PC-9 (cell line): ENCODE data around the gene ATG9A. TPM values are rescaled to one million over a fixed set of nuclear protein-coding genes. Genes with fewer than 3 reads are reported as not detected.
A peak's percentile ranks its signal among the peaks of the same experiment; 100 is the strongest.

ENCODE experiments used
- BruUV-seq: library from RNA; stranded (reverse); fragments of 400-500 nt; replicated peaks from 2 replicates; lab custom pipeline; 2021; lab: Mats Ljungman, UMichigan
- CTCF ChIA-PET: fragments of 300-600 bp; sonication (Branson Sonifier 250); formaldehyde crosslinking; loops from one replicate; lab custom pipeline; 2022; ENCODE audit warnings: antibody characterized with exemption; lab: Charles Lee
- POLR2A ChIA-PET: fragments of 300-600 bp; sonication (Branson Sonifier 250); formaldehyde crosslinking; loops from one replicate; lab custom pipeline; 2022; ENCODE audit warnings: antibody characterized with exemption; ENCODE audit not compliant: unreplicated experiment; lab: Charles Lee
- DNase-seq, 2 experiments: peaks; one replicate each; pipeline versions ENCODE4 v3.0.0 to v3.0.0-alpha.2; 2015 to 2022; ENCODE audit warnings: mixed read lengths in 1 of 2
- H2AFZ ChIP-seq: fragments of 200-600 bp; sonication (generic); 2 replicates; pipeline ENCODE4 v1.8.1; 2017; ENCODE audit warnings: antibody characterized with exemption
- H3F3A ChIP-seq: fragments of 200-600 bp; sonication (generic); 2 replicates; pipeline ENCODE4 v1.8.1; 2017; ENCODE audit warnings: antibody characterized with exemption, mild to moderate bottlenecking, low read depth; ENCODE audit not compliant: insufficient read depth
- H3K27ac ChIP-seq: fragments of 200-600 bp; sonication (generic); 2 replicates; pipeline ENCODE4 v1.6.1; 2016; ENCODE audit warnings: mixed run types
- H3K27me3 ChIP-seq: fragments of 200-600 bp; sonication (generic); 2 replicates; pipeline ENCODE4 v1.6.1; 2016; ENCODE audit warnings: low read depth, mixed run types; ENCODE audit not compliant: insufficient read depth
- H3K36me3 ChIP-seq: fragments of 200-600 bp; sonication (generic); 2 replicates; pipeline ENCODE4 v1.6.1; 2016; ENCODE audit warnings: low read depth, mixed run types
- H3K4me1 ChIP-seq: fragments of 200-600 bp; sonication (generic); replicated peaks from 2 replicates; pipeline ENCODE4 v1.6.1; 2016; ENCODE audit warnings: mixed run types; ENCODE audit not compliant: insufficient read depth
- H3K4me2 ChIP-seq: fragments of 200-600 bp; sonication (generic); 2 replicates; pipeline ENCODE4 v1.6.1; 2017; ENCODE audit warnings: mixed run types
- H3K4me3 ChIP-seq: fragments of 200-600 bp; sonication (generic); 2 replicates; pipeline ENCODE4 v1.6.1; 2016; ENCODE audit warnings: mixed run types
- H3K79me2 ChIP-seq: fragments of 200-600 bp; sonication (generic); 2 replicates; pipeline ENCODE4 v1.6.1; 2017; ENCODE audit warnings: low read depth, mixed run types
- H3K9me2 ChIP-seq: fragments of 200-600 bp; sonication (generic); 2 replicates; pipeline ENCODE4 v1.8.1; 2017; ENCODE audit warnings: mild to moderate bottlenecking; ENCODE audit not compliant: insufficient read depth
- H3K9me3 ChIP-seq: fragments of 200-600 bp; sonication (generic); 2 replicates; pipeline ENCODE4 v1.8.1; 2016; ENCODE audit warnings: low read depth; ENCODE audit not compliant: insufficient read depth
- H4K20me1 ChIP-seq: fragments of 200-600 bp; sonication (generic); 2 replicates; pipeline ENCODE4 v1.8.1; 2017; ENCODE audit not compliant: insufficient read depth
- EZH2 ChIP-seq: fragments of 200-600 bp; sonication (generic); IDR thresholded peaks from 2 replicates; pipeline ENCODE4 v1.8.0; 2017; ENCODE audit warnings: antibody characterized with exemption, low read depth
- intact Hi-C: fragments of 100-400 bp; cut with micrococcal nuclease; formaldehyde crosslinking; loops from one replicate; pipeline ENCODE4 v1.10.0; 2022; ENCODE audit not compliant: unreplicated experiment
- total RNA-seq: library from RNA; stranded (reverse); gene quantifications from 2 replicates; pipeline ENCODE4 v1.2.3, GENCODE V29; 2021
- TF ChIP-seq, protein P1 (sequence below): fragments of 200-600 bp; sonication (generic); conservative IDR thresholded peaks from 2 replicates; pipeline ENCODE4 v1.6.1; 2017; ENCODE audit warnings: mixed run types, antibody characterized with exemption, mild to moderate bottlenecking, moderate library complexity

ATG9A gene
- total RNA-seq, 1 experiment from 2014 or later = 56.0 TPM

DNA sequence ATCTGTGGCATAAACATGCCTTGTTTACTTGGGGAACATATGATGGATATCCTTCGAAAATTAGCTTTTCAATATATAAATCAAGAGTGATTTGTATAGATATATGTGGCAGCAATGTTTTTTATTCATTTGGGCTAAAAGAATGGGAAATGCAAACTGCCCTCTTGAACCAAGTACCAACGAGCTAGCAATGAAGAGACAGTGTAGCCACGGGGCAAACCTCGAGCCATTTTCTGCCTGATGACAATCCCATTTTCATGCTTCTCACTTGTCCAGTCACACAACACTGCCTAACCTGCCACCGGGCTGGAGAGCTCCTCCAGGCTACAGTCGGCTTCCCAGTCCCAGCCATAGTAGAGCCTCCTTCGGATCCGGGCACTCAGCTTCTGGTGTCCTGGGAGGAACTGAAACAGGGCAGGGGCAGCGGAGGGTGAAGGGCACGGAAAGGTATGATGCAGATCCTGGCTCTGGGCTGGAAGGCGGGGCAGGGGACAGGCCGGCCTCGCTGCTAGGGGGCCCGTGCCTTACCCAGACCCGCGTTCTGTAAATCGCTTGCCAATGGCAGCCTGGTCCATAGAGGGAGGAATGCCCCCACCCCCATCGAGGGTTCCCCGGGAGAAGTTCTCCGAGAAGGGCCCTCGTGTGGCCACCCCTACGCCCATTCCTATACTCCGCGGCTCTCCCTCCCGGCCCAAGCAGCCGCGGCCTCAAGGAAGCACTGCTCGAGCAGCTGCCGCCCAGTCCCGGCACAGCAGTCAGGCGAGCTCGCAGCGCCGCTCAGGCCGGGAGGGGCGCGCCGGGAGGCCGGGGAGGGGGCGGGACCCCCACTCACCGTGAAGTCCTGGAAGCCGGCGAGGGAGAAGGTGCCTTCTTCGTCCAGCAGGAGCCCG, 53.3 kb downstream of the ATG9A start:
- Histone ChIP-seq H3K79me2 (peaks cover 39% of the 10 kb centered on the region), H3K4me1 (peaks cover 19% of the 10 kb centered on the region), H2AFZ (peak overlapping the region; percentile 91), H3K27me3 (no peaks in the 10 kb centered on the region), H3K9me3 (no peaks in the 10 kb centered on the region), H3F3A (peaks cover 31% of the 10 kb centered on the region), H3K4me3 (peak overlapping the region; percentile 95), H3K4me2 (peak overlapping the region; percentile 83), H3K27ac (peak overlapping the region; percentile 77), H3K9me2 (no peaks in the 10 kb centered on the region), H3K36me3 (peaks cover 16% of the 10 kb centered on the region; the same call in 1 of the 2 replicates), H4K20me1 (no peaks in the 10 kb centered on the region; the same call in 1 of the 2 replicates)
- CTCF ChIA-PET = interaction anchor here (0.6 to 1.6 kb wide), 5 partner anchors 41 to 516 kb away, joined by 3 to 10 read pairs (median 5); partner anchors contain the start of genes ABCB6, BCS1L and ZNF142
- POLR2A ChIA-PET = interaction anchor here (0.6 to 1.0 kb wide), 9 partner anchors 30 to 323 kb away, joined by 3 to 9 read pairs (median 4); partner anchors contain the start of genes ANKZF1 and ATG9A
- DNase-seq = peak in 1 of 2 experiments; percentile 45
- intact Hi-C loops = loop anchor here (1.0 to 5.0 kb wide), 6 partner anchors 31 to 213 kb away; partner anchors contain the start of gene ZFAND2B
- TF ChIP-seq, protein P1, sequence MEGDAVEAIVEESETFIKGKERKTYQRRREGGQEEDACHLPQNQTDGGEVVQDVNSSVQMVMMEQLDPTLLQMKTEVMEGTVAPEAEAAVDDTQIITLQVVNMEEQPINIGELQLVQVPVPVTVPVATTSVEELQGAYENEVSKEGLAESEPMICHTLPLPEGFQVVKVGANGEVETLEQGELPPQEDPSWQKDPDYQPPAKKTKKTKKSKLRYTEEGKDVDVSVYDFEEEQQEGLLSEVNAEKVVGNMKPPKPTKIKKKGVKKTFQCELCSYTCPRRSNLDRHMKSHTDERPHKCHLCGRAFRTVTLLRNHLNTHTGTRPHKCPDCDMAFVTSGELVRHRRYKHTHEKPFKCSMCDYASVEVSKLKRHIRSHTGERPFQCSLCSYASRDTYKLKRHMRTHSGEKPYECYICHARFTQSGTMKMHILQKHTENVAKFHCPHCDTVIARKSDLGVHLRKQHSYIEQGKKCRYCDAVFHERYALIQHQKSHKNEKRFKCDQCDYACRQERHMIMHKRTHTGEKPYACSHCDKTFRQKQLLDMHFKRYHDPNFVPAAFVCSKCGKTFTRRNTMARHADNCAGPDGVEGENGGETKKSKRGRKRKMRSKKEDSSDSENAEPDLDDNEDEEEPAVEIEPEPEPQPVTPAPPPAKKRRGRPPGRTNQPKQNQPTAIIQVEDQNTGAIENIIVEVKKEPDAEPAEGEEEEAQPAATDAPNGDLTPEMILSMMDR = no peak
- TF ChIP-seq EZH2 = no peak
- BruUV-seq = no TSS peak

DNA sequence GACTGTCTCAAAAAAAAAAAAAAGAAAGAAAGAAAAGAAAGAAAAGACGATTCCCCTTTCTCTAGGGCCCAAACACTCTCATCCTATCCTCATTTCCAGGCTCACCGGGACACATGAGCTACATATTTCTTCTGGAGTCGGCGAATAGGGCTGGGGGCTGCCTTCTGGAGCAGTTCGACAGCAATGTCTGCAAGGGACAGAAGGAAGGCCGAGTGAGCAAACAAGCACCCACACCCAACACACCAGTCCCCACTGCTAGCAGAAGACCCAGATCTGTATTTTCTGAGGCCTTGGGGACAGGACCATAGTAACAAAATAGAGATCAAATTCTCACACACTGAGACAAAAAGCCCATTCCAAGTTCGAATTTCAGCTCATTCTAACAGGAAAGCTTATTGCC, 54.0 kb downstream of the ATG9A start:
- H2AFZ ChIP-seq = no peak overlapping the region; the same call in 1 of the 2 replicates
- TSS peak; percentile 29 for BruUV-seq
- intact Hi-C loops = loop anchor here (5.0 kb wide), 1 partner anchor 177 kb away; no protein-coding TSS in a partner anchor
- peak overlapping the region; percentile 83 for H3K4me2 ChIP-seq
- H3K9me2 ChIP-seq = no peaks in the 10 kb centered on the region
- H4K20me1 ChIP-seq = no peaks in the 10 kb centered on the region; the same call in 1 of the 2 replicates
- CTCF ChIA-PET = interaction anchor here (0.7 to 1.6 kb wide), 2 partner anchors 104 to 119 kb away, joined by 6 to 10 read pairs; no protein-coding TSS in a partner anchor
- H3K9me3 ChIP-seq = no peaks in the 10 kb centered on the region
- H3F3A ChIP-seq = peaks cover 35% of the 10 kb centered on the region
- 0 out of 2 replicates have a peak, but pooled peaks cover 13% of the 10 kb centered on the region for H3K36me3 ChIP-seq
- no peak for DNase-seq
- H3K27ac ChIP-seq = peak overlapping the region; percentile 77; the same call in 1 of the 2 replicates
- TF ChIP-seq EZH2 = no peak
- TF ChIP-seq, protein P1 = no peak
- peaks cover 39% of the 10 kb centered on the region for H3K79me2 ChIP-seq
- H3K4me1 ChIP-seq = peaks cover 19% of the 10 kb centered on the region
- no peaks in the 10 kb centered on the region for H3K27me3 ChIP-seq
- POLR2A ChIA-PET = interaction anchor here (0.6 kb wide), 1 partner anchor 54 kb away, joined by 4 read pairs; no protein-coding TSS in a partner anchor
- H3K4me3 ChIP-seq = peak overlapping the region; percentile 95; the same call in 1 of the 2 replicates

DNA sequence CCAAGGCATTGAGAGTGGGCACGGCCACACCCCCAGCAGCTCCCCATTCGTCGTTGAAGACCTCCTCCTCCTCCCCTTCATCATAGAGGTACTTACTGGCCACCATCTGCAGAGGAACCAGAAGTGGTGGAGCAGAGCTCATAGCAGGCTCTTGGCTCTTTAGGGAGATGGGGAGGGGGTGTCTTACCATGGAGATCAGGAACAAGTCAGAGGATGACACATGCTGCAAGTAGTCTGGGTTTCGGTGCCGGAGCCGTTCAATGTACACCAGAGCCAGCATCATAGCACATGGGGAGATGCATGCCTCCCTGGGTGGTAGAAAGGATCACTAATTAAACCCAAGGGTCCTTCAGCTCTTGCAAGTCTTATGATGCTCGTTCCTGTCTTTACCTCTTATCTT, 54.6 kb downstream of the ATG9A start:
- Histone ChIP-seq H2AFZ (no peak overlapping the region), H4K20me1 (no peaks in the 10 kb centered on the region; the same call in 1 of the 2 replicates), H3K36me3 (0 out of 2 replicates have a peak, but pooled peaks cover 12% of the 10 kb centered on the region), H3K27ac (no peak overlapping the region), H3F3A (peaks cover 35% of the 10 kb centered on the region), H3K9me3 (no peaks in the 10 kb centered on the region), H3K79me2 (peaks cover 34% of the 10 kb centered on the region), H3K9me2 (no peaks in the 10 kb centered on the region), H3K4me1 (peaks cover 19% of the 10 kb centered on the region), H3K4me2 (0 out of 2 replicates have a peak overlapping the region, but pooled peaks have one; percentile 83), H3K4me3 (no peak overlapping the region), H3K27me3 (no peaks in the 10 kb centered on the region)
- POLR2A ChIA-PET = interaction anchor here (0.7 kb wide), 1 partner anchor 194 kb away, joined by 3 read pairs; no protein-coding TSS in a partner anchor
- BruUV-seq = no TSS peak
- intact Hi-C loops = loop anchor here (5.0 kb wide), 1 partner anchor 178 kb away; no protein-coding TSS in a partner anchor
- CTCF ChIA-PET = no interaction called here
- DNase-seq = no peak
- TF ChIP-seq EZH2 = no peak
- TF ChIP-seq, protein P1 = no peak
